A673 (cell line): ENCODE data around the gene SPATA46. TPM values are rescaled to one million over a fixed set of nuclear protein-coding genes. Genes with fewer than 3 reads are reported as not detected.
A peak's percentile ranks its signal among the peaks of the same experiment; 100 is the strongest.

Source experiments
- BruUV-seq: library from RNA; stranded (reverse); fragments of 400-500 nt; replicated peaks from 2 replicates; lab custom pipeline; 2021; lab: Mats Ljungman, UMichigan
- CTCF ChIA-PET: fragments of 300-600 bp; sonication (Branson Sonifier 250); formaldehyde crosslinking; loops from one replicate; lab custom pipeline; 2022; ENCODE audit warnings: antibody characterized with exemption; lab: Charles Lee
- POLR2A ChIA-PET: fragments of 300-600 bp; sonication (Branson Sonifier 250); formaldehyde crosslinking; loops from one replicate; lab custom pipeline; 2022; ENCODE audit warnings: antibody characterized with exemption; ENCODE audit not compliant: low non-redundant PET; lab: Charles Lee
- DNase-seq: peaks from one replicate; pipeline ENCODE4 v3.0.0-alpha.2; 2015; ENCODE audit warnings: low spot score
- H3K27ac ChIP-seq: fragments of 200-600 bp; sonication (generic); 2 replicates; pipeline ENCODE4 v1.5.1; 2016; ENCODE audit warnings: mixed run types, low read depth, mild to moderate bottlenecking, mixed read lengths, antibody characterized with exemption, low read length; ENCODE audit not compliant: poor library complexity, severe bottlenecking
- H3K27me3 ChIP-seq: fragments of 200-600 bp; sonication (generic); replicated peaks from 2 replicates; pipeline ENCODE4 v1.6.1; 2017; ENCODE audit warnings: mixed run types, low read depth, mild to moderate bottlenecking, mixed read lengths, antibody characterized with exemption, low read length; ENCODE audit not compliant: insufficient read depth, poor library complexity
- H3K36me3 ChIP-seq: fragments of 200-600 bp; sonication (generic); 2 replicates; pipeline ENCODE4 v1.6.1; 2016; ENCODE audit warnings: mixed run types, mild to moderate bottlenecking, mixed read lengths, antibody characterized with exemption, low read length; ENCODE audit not compliant: insufficient read depth, poor library complexity, severe bottlenecking
- H3K4me1 ChIP-seq: fragments of 200-600 bp; sonication (generic); 2 replicates; pipeline ENCODE4 v1.6.1; 2017; ENCODE audit warnings: mixed run types, mild to moderate bottlenecking, mixed read lengths, antibody characterized with exemption, low read length; ENCODE audit not compliant: insufficient read depth, poor library complexity, severe bottlenecking
- H3K4me3 ChIP-seq: fragments of 200-600 bp; sonication (generic); 2 replicates; pipeline ENCODE4 v1.5.1; 2016; ENCODE audit warnings: low read depth, mixed run types, mild to moderate bottlenecking, mixed read lengths, low read length; ENCODE audit not compliant: poor library complexity, severe bottlenecking
- H3K9me3 ChIP-seq: fragments of 200-600 bp; sonication (generic); 2 replicates; pipeline ENCODE4 v1.6.1; 2016; ENCODE audit warnings: mixed run types, low read depth, mild to moderate bottlenecking, mixed read lengths, antibody characterized with exemption, low read length; ENCODE audit not compliant: poor library complexity, severe bottlenecking
- CTCF ChIP-seq: fragments of 300-800, 200-600 bp; sonication (generic); conservative IDR thresholded peaks from 2 replicates; pipeline ENCODE4 v1.5.1; 2017; ENCODE audit warnings: low read depth, mild to moderate bottlenecking, antibody characterized with exemption, low read length, moderate library complexity, mixed read lengths
- EZH2 ChIP-seq: fragments of 200-600 bp; sonication (generic); IDR thresholded peaks from 2 replicates; pipeline ENCODE4 v1.6.1; 2017; ENCODE audit warnings: borderline replicate concordance, low read depth, mild to moderate bottlenecking, mixed read lengths, antibody characterized with exemption, low read length; ENCODE audit not compliant: poor library complexity, severe bottlenecking
- intact Hi-C: fragments of 100-400 bp; cut with micrococcal nuclease; formaldehyde crosslinking; loops from one replicate; pipeline ENCODE4 v1.10.0; 2022; ENCODE audit not compliant: unreplicated experiment
- total RNA-seq: library from RNA; stranded (reverse); gene quantifications from 2 replicates; pipeline ENCODE4 v1.2.3, GENCODE V29; 2021

The SPATA46 gene
- total RNA-seq, 1 experiment from 2014 or later: not detected

GRCh38 chr1:162351246-162351842, 25.3 kb downstream of the SPATA46 start:
- H3K4me3 ChIP-seq: no peak overlapping the region

GRCh38 chr1:162349635-162350330, 26.9 kb downstream of the SPATA46 start:
- TF ChIP-seq CTCF (no peak), EZH2 (no peak)
- Histone ChIP-seq H3K4me1 (peaks cover 24% of the 10 kb centered on the region), H3K27me3 (no peaks in the 10 kb centered on the region), H3K27ac (peak overlapping the region; percentile 48), H3K4me3 (no peak overlapping the region), H3K9me3 (no peaks in the 10 kb centered on the region), H3K36me3 (peaks cover 6% of the 10 kb centered on the region)
- peak; percentile 73 for DNase-seq
- intact Hi-C loops: no loop called here
- BruUV-seq: no TSS peak
- CTCF ChIA-PET: no interaction called here
- POLR2A ChIA-PET: interaction anchor here (0.6 kb wide), 1 partner anchor 11 kb away, joined by 3 read pairs; no protein-coding TSS in a partner anchor

More at GRCh38 chr1:162351246-162351842, 25.3 kb downstream of the SPATA46 start:
- Histone ChIP-seq H3K4me1 (peaks cover 24% of the 10 kb centered on the region), H3K9me3 (no peaks in the 10 kb centered on the region), H3K27ac (no peak overlapping the region), H3K36me3 (peaks cover 12% of the 10 kb centered on the region), H3K27me3 (no peaks in the 10 kb centered on the region)
- TF ChIP-seq CTCF: no peak
- TF ChIP-seq EZH2: no peak
- intact Hi-C loops: no loop called here
- BruUV-seq: no TSS peak
- ChIA-PET CTCF (no interaction called here), POLR2A (no interaction called here)
- DNase-seq: no peak

DNA sequence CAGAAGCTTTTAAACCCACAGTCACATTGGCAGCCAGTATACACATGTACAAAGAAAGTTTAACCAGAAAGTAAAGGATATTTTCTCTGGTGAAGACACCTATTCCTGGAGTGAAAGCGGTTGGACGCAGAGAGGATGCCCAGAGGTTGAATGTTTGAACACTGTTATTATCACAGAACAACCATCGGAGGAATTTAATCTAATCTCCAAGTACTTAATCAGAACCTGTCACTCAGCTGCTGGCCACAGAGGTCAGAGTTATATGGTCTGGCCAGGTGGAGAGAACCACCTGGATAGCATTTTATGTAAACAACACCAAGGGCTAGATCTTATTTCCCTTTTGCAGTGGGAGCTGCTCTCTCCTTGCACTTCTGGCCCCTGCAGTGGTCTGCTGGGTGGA, 29.4 kb downstream of the SPATA46 start:
- no peak overlapping the region for H3K4me3 ChIP-seq
- H3K4me1 ChIP-seq: peaks cover 21% of the 10 kb centered on the region
- no peak overlapping the region for H3K27ac ChIP-seq
- H3K27me3 ChIP-seq: no peaks in the 10 kb centered on the region
- no TSS peak for BruUV-seq
- ChIA-PET CTCF (no interaction called here), POLR2A (no interaction called here)
- intact Hi-C loops: no loop called here
- H3K9me3 ChIP-seq: no peaks in the 10 kb centered on the region
- DNase-seq: no peak
- TF ChIP-seq EZH2 (no peak), CTCF (no peak)
- peaks cover 12% of the 10 kb centered on the region for H3K36me3 ChIP-seq
